Esophagus (tissue), 2 donors: ENCODE data around the gene FUBP1. TPM values are rescaled to one million over a fixed set of nuclear protein-coding genes. Genes with fewer than 3 reads are reported as not detected.
"Not testable (repeated sequence)": the region's sequence is repeated elsewhere in the genome, so short reads cannot be mapped to it uniquely, and the experiment has no call there.

Source experiments
- H3K27ac ChIP-seq, 2 donors: one replicate each; pipeline ENCODE4 v1.5.1; 2013; ENCODE audit warnings: low read depth in 2 of 2, mild to moderate bottlenecking in 2 of 2, inconsistent platforms in 1 of 2, low read length in 1 of 2, moderate library complexity in 1 of 2
- H3K27me3 ChIP-seq, 2 donors: one replicate each; pipeline ENCODE4 v1.6.1; 2013; ENCODE audit warnings: low read length in 2 of 2, control low read depth in 1 of 2, mild to moderate bottlenecking in 1 of 2; ENCODE audit not compliant: insufficient read depth in 2 of 2, control insufficient read depth in 1 of 2
- H3K36me3 ChIP-seq, 2 donors: one replicate each; pipeline ENCODE4 v1.6.1; 2013; ENCODE audit warnings: low read length in 1 of 2; ENCODE audit not compliant: control insufficient read depth in 2 of 2, insufficient read depth in 2 of 2
- H3K4me1 ChIP-seq, 2 donors: one replicate each; pipeline ENCODE4 v1.6.1; 2013; ENCODE audit warnings: low read length in 1 of 2; ENCODE audit not compliant: control insufficient read depth in 2 of 2, insufficient read depth in 2 of 2
- H3K4me3 ChIP-seq, 2 donors: one replicate each; pipeline ENCODE4 v1.5.1; 2013; ENCODE audit warnings: low read length in 2 of 2, mild to moderate bottlenecking in 2 of 2, low read depth in 1 of 2, moderate library complexity in 1 of 2
- H3K9me3 ChIP-seq, 2 donors: one replicate each; pipeline ENCODE4 v1.6.1; 2013; ENCODE audit warnings: mild to moderate bottlenecking in 2 of 2, low read depth in 1 of 2, low read length in 1 of 2, moderate library complexity in 1 of 2; ENCODE audit not compliant: control insufficient read depth in 2 of 2, insufficient read depth in 1 of 2
- WGBS, 2 donors: extraction: QIAGEN DNeasy Blood & Tissue Kit; methylation state at CpG; one replicate each; pipeline ENCODE4 v1.1.7; 2013; 5-methylcytosine and 5-hydroxymethylcytosine counted together
- polyA plus RNA-seq, 2 donors: library from polyadenylated mRNA; stranded (reverse); fragments of 200-250 nt; gene quantifications; one replicate each; pipeline ENCODE4 v1.2.3, GENCODE V29; 2013
- donor health status: healthy with polysubstance abuse.
- donor health status: Bipolar disorder and iron deficiency.

The FUBP1 gene
- polyA plus RNA-seq, 2 donors, result 25.7 to 38.6 TPM

GRCh38 chr1:78005755-78006154, 26.9 kb upstream of the FUBP1 start:
- no peaks in the 10 kb centered on the region for H3K4me1 ChIP-seq
- no peaks in the 10 kb centered on the region for H3K27me3 ChIP-seq
- 9% methylated on average over 1 of the region's 1 CpG for WGBS, 2 donors
- no peaks in the 10 kb centered on the region for H3K36me3 ChIP-seq
- peak overlapping the region in 1 of 2 donors; percentile 79 for H3K4me3 ChIP-seq
- H3K27ac ChIP-seq, result no peak overlapping the region
- H3K9me3 ChIP-seq, result no peaks in the 10 kb centered on the region

DNA sequence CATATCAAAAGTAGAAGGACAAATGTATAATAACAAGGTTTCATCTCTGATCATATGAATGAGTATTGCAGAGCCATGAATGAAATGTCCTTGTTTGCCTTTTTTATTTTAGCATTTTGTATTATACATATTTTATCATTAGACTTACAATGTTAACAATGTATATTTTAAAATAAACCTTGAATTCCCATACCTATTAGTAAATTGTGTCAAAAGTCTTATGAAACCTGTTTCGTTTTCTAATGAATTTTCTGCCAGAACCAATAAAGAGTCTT, 26.5 kb upstream of the FUBP1 start:
- Histone ChIP-seq H3K27me3 (no peaks in the 10 kb centered on the region), H3K4me1 (no peaks in the 10 kb centered on the region), H3K36me3 (no peaks in the 10 kb centered on the region), H3K27ac (peak overlapping the region in 1 of 2 donors; percentile 75), H3K9me3 (no peaks in the 10 kb centered on the region), H3K4me3 (peak overlapping the region in 1 of 2 donors; percentile 79)
- WGBS, 2 donors, result 0 to 2% methylated on average over 1 of the region's 1 CpG

DNA sequence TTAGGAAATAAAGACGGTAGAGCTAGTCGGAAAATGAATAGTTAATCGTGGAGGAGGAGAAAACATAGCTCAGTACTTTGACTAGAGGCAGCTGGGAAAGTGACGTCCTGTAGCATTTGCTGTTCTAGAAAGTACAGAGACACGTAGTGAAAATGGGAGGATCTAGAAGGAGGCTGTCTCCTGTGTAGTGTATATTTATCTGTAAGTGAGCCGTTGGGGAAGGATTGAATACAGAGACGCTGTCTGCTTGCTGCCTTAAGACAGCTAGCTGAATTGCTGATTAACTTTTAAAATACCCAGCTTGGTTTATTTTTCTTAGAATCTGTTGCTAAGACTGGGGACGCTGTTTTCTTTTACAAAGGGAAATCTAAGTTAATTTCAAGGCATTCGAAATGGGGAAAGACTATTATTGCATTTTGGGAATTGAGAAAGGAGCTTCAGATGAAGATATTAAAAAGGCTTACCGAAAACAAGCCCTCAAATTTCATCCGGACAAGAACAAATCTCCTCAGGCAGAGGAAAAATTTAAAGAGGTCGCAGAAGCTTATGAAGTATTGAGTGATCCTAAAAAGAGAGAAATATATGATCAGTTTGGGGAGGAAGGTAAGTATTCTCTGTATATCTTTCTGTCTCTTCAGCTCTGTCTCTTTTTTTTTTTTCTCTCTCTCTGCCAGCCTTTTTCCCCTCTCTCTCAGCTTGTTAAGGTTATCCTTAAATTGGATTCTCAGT, 26.0 kb upstream of the FUBP1 start, which contains the start of gene DNAJB4:
Gene DNAJB4, plus strand, starts transcription at position 221 of the 729 bp plus-strand sequence. Its CDS starts 172 bp downstream, at position 393.
- no peaks in the 10 kb centered on the region for H3K4me1 ChIP-seq
- 1% methylated on average over 12 of the region's 12 CpGs for WGBS, 2 donors
- H3K27me3 ChIP-seq, result no peaks in the 10 kb centered on the region
- H3K36me3 ChIP-seq, result no peaks in the 10 kb centered on the region
- H3K27ac ChIP-seq, result peak within 1 kb of the TSS; percentile 65 to 93
- H3K9me3 ChIP-seq, result no peaks in the 10 kb centered on the region
- H3K4me3 ChIP-seq, result peak within 1 kb of the TSS; percentile 24 to 79

- Histone ChIP-seq H3K4me1 (no peaks in the 10 kb centered on the region), H3K9me3 (no peaks in the 10 kb centered on the region), H3K4me3 (peak overlapping the region in 1 of 2 donors; percentile 79), H3K27ac (peak overlapping the region; percentile 65 to 93), H3K27me3 (no peaks in the 10 kb centered on the region), H3K36me3 (no peaks in the 10 kb centered on the region)
- WGBS, 2 donors, result 4% methylated on average over 8 of the region's 8 CpGs
Measured at GRCh38 chr1:78003882-78004718, 25.2 kb upstream of the FUBP1 start.

DNA sequence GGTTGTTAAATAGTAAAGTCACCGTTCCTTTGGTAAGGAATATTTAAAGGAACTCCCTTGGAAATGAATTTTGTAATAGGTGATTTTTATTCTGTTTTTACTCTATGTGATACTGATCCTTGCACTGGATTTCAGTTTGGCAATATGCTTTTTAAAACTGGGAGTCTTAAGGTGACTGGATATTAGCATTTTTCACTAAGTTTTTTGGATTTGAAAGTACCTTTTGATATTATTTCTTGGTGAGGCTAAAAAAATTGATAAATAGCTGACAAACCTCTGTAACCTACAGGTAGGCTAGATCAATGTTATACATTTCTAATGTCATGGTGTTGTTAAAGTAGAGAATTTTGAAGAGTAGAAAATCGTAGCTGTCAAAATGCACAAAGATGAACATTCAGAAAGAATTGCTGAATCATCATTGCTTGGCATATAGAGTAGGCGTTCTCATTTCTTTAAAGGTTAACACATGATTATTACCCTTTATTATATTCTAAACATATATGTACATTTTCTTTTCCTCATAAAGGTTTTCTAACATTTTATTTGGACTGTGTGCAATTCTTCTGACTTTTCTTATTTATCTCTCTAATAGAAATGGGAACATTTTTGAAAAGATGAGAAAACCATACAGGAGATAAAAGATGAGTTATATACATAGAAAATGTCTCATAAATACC, 24.3 kb upstream of the FUBP1 start:
- Histone ChIP-seq H3K4me1 (no peaks in the 10 kb centered on the region), H3K27me3 (no peaks in the 10 kb centered on the region), H3K27ac (no peak overlapping the region), H3K36me3 (no peaks in the 10 kb centered on the region), H3K4me3 (no peak overlapping the region), H3K9me3 (no peaks in the 10 kb centered on the region)
- WGBS, 2 donors, result 30 to 40% methylated on average over 3 of the region's 3 CpGs

- not testable (repeated sequence) for H3K36me3 ChIP-seq, H3K9me3 ChIP-seq, H3K4me3 ChIP-seq, H3K27ac ChIP-seq, H3K4me1 ChIP-seq, H3K27me3 ChIP-seq
- WGBS, 2 donors, result 82 to 85% methylated on average over 11 of the region's 11 CpGs
Measured at GRCh38 chr1:78000536-78000935, 21.7 kb upstream of the FUBP1 start.

GRCh38 chr1:77996734-77997133, 17.9 kb upstream of the FUBP1 start:
- no peak overlapping the region for H3K4me3 ChIP-seq
- H3K9me3 ChIP-seq, result no peaks in the 10 kb centered on the region
- H3K27me3 ChIP-seq, result no peaks in the 10 kb centered on the region
- H3K27ac ChIP-seq, result no peak overlapping the region
- no peaks in the 10 kb centered on the region for H3K4me1 ChIP-seq
- no peaks in the 10 kb centered on the region for H3K36me3 ChIP-seq
- WGBS, 2 donors, result 88 to 96% methylated on average over 5 of the region's 5 CpGs

- WGBS, 2 donors, result 88 to 91% methylated on average over 3 of the region's 3 CpGs
- no peak overlapping the region for H3K27ac ChIP-seq
- H3K4me3 ChIP-seq, result no peak overlapping the region
- no peaks in the 10 kb centered on the region for H3K4me1 ChIP-seq
- no peaks in the 10 kb centered on the region for H3K27me3 ChIP-seq
- no peaks in the 10 kb centered on the region for H3K9me3 ChIP-seq
- H3K36me3 ChIP-seq, result no peaks in the 10 kb centered on the region
Measured at GRCh38 chr1:77994117-77994705, 15.3 kb upstream of the FUBP1 start.

GRCh38 chr1:77991638-77992037, 12.8 kb upstream of the FUBP1 start:
- Histone ChIP-seq H3K36me3 (peaks cover 0 to 3% of the 10 kb centered on the region in 2 donors), H3K27ac (no peak overlapping the region), H3K4me1 (no peaks in the 10 kb centered on the region), H3K27me3 (no peaks in the 10 kb centered on the region), H3K4me3 (no peak overlapping the region), H3K9me3 (no peaks in the 10 kb centered on the region)
